ENCODE measurements around the gene H2AZ2.
"Not testable (repeated sequence)": the region's sequence is repeated elsewhere in the genome, so short reads cannot be mapped to it uniquely, and the experiment has no call there.

H2AZ2 gene

GRCh38 chr7:44847920-44848634, at the start of gene H2AZ2:
H2AZ2 (minus strand) TSS chr7:44848087; CDS start chr7:44847971, 116 bp downstream.
- peak; percentile 100 for DNase-seq

GRCh38 chr7:44897309-44897708, 49.4 kb upstream of the H2AZ2 start:
- DNase-seq: no peak

DNA sequence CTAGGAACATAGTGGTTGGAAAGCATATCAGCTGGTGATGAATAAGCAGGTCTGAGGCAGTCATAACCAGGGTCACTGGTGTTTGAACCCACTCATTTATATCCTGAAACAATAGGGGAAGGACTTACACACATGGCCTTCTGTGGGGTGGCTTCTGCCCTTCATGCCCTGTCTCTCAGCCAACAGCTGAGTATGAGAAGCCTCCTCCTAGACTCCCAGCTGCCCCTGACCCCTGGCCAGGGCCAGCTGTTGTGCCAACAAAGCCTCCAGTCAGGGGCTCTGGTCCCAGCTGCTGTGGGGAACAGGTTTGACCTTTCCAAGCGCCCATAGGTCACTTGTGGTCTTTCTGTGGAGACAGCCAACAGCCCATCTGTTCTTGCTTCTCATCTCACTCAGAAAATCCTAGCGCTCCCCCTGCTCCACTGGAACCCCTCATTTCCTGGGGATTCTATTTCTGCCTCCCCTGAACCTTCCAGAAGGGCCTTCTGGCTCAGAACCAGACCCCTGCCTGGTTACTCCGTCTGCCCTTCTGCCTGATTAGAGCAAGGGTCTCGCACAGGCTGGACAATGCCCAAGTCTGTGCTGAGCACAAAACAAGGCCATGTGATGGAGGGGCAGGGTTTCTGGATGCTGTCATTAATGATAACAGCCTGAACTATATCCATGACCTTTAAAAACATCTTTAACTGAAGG, 47.1 kb upstream of the H2AZ2 start:
- DNase-seq: no peak

DNA sequence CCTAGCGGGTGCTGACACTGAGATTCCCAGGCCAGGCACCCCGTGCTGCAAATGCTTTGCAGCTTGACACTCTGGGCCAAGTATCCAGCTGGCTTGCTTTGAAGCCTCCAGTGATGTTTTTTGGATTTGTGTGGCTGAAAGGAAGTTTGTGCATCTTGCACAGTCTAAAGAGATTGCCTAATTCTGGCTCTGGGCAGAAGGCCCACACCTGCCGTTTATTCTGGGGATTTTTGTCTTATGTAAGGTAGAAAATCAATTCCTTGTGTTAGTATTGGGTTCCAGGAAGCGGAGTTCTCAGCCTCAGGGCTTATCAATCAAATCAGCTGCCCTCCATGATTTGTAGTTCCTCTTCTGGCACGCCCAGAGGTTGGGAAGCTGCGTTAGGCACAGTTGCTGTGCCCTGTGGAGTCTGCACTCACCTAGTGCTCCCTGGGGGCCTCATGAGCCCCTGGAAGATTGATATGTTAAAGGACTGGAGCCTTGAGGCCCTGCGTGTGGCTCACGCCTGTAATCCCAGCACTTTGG, 45.9 kb upstream of the H2AZ2 start:
- DNase-seq: no peak

GRCh38 chr7:44891791-44892190, 43.9 kb upstream of the H2AZ2 start:
- DNase-seq: no peak

- no peak for DNase-seq
These were observed 43.5 kb upstream of the H2AZ2 start for GRCh38 chr7:44891372-44891771.

- no peak for DNase-seq
These were observed 41.3 kb upstream of the H2AZ2 start for GRCh38 chr7:44889086-44889781.

DNA sequence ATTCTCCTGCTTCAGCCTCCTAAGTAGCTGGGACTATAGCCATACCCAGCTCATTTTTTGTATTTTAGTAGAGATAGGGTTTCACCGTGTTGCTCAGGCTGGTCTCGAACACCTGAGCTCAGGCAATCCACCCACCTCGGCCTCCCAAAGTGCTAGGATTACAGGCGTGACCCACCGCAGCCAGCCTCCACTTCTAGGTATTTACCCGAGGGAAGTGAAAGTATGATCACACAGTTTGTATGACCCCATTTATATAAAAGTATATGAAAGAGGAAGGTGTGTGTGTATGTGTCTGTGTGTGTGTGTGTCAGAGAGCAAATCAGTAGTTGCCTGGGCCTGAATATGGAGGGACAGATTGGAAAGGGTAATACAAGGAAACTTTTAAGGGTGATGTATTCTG, 39.4 kb upstream of the H2AZ2 start:
- DNase-seq: no peak

- DNase-seq: peak; percentile 92
These were observed 37.8 kb upstream of the H2AZ2 start, which contains the start of gene PURB for GRCh38 chr7:44885394-44886317. PURB (minus strand) TSS chr7:44885530; CDS start chr7:44885348, 182 bp downstream.

DNA sequence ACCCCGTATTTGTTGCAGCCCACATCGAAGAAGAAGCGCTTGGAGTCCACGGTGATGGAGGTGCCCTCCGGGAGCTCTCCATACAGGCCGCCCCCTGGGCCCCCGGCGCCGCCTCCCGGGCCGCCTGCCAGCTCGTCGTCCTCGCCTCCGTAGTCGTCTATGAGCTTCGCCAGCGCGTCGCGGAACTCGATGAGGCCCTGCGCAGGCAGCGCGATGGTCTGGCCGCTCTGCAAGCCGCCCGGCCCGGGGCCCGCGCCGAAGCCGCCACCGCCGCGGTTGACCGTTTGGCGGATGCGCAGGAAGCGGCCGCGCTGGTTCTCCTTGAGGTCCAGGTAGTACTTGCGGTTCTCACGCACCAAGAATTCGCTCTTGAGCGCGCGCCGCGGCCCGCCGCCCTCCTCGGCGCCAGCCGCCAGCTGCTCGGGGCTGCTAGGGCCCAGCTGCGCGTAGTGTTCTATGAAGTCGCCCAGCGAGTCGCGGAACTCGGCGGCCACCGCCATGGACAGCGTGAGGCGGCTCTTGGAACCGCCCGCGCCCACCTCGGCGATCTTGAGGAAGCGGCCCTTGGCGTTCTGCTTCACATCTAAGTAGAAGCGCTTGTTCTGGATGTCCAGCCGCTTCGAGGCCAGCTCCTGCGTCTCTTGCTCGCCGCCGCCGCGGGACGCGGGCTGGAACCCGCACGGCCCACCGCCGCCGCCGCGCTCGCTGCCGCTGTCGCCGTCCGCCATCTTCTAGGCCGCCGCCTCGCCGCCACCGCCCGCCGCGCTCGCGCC, 36.9 kb upstream of the H2AZ2 start:
- DNase-seq: no peak

DNA sequence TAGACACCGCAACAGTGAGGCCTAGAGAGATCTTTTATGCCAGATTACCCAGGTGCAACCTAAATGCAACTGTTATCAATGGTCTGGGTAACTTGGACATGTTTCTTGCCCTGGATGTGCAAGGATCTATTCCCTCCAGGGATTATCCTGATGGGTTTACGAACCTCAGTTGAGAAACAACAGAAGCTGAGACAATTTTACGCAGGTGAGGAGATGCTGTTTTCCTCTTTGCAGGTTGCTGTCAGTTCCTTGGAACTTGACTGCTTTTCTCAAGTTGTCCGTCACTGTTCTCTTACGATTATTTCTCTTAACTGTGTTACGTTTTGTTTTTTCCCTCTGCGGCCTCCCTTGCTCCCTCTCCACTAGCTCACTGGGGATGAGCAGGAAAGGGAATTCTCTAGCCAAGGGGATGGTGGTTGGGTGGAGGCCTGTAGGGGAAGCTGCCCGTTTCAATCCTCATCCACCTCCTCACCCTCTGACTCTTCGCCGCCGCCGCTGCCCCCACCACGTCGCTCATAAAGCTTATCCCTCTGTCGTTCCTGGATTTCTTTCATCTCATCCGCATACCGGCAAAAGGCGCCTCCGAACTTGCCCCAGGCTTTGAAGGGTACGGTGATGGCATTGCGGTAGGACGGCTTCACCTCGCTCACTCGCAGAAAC, 36.2 kb upstream of the H2AZ2 start:
- DNase-seq: no peak

GRCh38 chr7:44882899-44883298, 35.0 kb upstream of the H2AZ2 start:
- DNase-seq: no peak

GRCh38 chr7:44881610-44882009, 33.7 kb upstream of the H2AZ2 start:
- no peak for DNase-seq

GRCh38 chr7:44881066-44881600, 33.2 kb upstream of the H2AZ2 start:
- DNase-seq: no peak

- DNase-seq: no peak
These were observed 32.6 kb upstream of the H2AZ2 start for GRCh38 chr7:44880317-44881018.

GRCh38 chr7:44876393-44876792, 28.5 kb upstream of the H2AZ2 start:
- no peak for DNase-seq

DNA sequence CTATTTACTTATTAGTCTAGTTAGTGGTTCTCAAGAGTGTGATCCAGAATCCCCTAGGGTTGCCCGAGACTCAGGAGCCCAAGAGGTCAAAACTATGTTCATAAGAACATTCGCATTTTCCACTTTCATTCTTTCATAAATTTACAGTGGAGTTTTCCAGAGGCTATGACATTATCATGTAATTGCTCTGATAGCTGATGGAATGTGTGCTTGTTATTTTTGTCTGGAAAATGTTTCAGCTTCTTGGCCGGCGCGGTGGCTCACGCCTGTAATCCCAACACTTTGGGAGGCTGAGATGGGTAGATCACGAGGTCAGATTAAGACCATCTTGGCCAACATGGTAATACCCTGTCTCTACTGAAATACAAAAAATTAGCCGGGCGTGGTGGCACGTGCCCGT, 27.4 kb upstream of the H2AZ2 start:
- DNase-seq: no peak

- no peak for DNase-seq
These were observed 24.9 kb upstream of the H2AZ2 start for GRCh38 chr7:44872787-44873186.

DNA sequence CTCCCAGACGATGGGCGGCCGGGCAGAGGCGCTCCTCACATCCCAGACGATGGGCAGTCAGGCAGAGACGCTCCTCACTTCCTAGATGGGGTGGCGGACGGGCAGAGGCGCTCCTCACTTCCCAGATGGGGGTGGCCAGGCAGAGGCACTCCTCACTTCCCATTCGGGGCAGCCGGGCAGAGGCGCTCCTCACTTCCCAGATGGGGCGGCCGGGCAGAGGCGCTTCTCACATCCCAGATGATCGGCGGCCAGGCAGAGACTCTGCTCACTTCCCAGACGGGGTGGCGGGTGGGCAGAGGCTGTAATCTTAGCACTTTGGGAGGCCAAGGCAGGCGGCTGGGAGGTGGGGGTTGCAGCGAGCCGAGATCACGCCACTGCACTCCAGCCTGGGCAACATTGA, 24.0 kb upstream of the H2AZ2 start:
- DNase-seq: not testable (repeated sequence)

- DNase-seq: not testable (repeated sequence)
These were observed 22.9 kb upstream of the H2AZ2 start for GRCh38 chr7:44870780-44871179.

All from DMS79 (cell line).